Chondrocyte (in vitro differentiated cells): ENCODE measurements around the gene TWIST2. TPM values are rescaled to one million over a fixed set of nuclear protein-coding genes. Genes with fewer than 3 reads are reported as not detected.

ENCODE experiments used
- DNase-seq: peaks from one replicate; pipeline ENCODE4 v3.0.0; 2021; ENCODE audit warnings: mixed read lengths, low spot score
- H3K27ac Mint-ChIP-seq: one replicate; pipeline ENCODE4 v1.8.0; 2021; ENCODE audit warnings: mild to moderate bottlenecking, moderate library complexity, mixed read lengths; ENCODE audit not compliant: unreplicated experiment
- H3K27me3 Mint-ChIP-seq: 2 replicates; pipeline ENCODE4 v1.8.0; 2021; ENCODE audit warnings: low read depth, mixed read lengths
- H3K36me3 Mint-ChIP-seq: 2 replicates; pipeline ENCODE4 v1.8.0; 2021; ENCODE audit warnings: low read depth, mixed read lengths
- H3K4me1 Mint-ChIP-seq: 2 replicates; pipeline ENCODE4 v1.8.0; 2021; ENCODE audit warnings: low read depth, mild to moderate bottlenecking, mixed read lengths
- H3K4me3 Mint-ChIP-seq: one replicate; pipeline ENCODE4 v1.8.0; 2021; ENCODE audit warnings: mild to moderate bottlenecking, moderate library complexity, mixed read lengths; ENCODE audit not compliant: unreplicated experiment
- H3K9me3 Mint-ChIP-seq: 2 replicates; pipeline ENCODE4 v1.8.0; 2021; ENCODE audit warnings: low read depth, mixed read lengths
- total RNA-seq: library from RNA; stranded (reverse); gene quantifications from 3 replicates; pipeline ENCODE4 v1.2.1, GENCODE V29; 2021
- TF ChIP-seq, protein P1 (sequence below): fragments of 200-600 bp; sonication (generic); IDR thresholded peaks from 2 replicates; pipeline ENCODE4 v1.5.0; 2021; ENCODE audit warnings: antibody characterized with exemption, mild to moderate bottlenecking, moderate library complexity

TWIST2 gene
- total RNA-seq, 1 donor from 2014 or later, result 2.4 TPM

DNA sequence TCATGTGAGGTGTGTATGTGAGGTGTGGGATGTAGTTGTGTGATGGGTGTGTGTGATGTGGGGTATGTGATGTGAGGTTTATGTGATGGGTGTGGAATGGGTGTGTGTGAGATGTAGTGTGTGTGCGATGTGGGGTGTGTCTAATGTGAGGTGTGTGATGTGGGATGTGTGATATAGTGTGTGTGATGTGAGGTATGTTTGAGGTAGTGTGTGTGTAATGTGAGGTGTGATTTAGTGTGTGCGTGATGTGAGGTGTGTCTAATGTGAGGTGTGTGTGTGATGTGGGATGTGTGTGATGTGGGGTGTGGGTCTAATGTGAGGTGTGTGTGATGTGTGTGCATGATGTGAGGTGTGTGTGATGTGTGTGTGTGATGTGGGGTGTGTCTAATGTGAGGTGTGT is 55.3 kb downstream of the TWIST2 start:
- no peaks in the 10 kb centered on the region for H3K27me3 Mint-ChIP-seq
- TF ChIP-seq, protein P1, sequence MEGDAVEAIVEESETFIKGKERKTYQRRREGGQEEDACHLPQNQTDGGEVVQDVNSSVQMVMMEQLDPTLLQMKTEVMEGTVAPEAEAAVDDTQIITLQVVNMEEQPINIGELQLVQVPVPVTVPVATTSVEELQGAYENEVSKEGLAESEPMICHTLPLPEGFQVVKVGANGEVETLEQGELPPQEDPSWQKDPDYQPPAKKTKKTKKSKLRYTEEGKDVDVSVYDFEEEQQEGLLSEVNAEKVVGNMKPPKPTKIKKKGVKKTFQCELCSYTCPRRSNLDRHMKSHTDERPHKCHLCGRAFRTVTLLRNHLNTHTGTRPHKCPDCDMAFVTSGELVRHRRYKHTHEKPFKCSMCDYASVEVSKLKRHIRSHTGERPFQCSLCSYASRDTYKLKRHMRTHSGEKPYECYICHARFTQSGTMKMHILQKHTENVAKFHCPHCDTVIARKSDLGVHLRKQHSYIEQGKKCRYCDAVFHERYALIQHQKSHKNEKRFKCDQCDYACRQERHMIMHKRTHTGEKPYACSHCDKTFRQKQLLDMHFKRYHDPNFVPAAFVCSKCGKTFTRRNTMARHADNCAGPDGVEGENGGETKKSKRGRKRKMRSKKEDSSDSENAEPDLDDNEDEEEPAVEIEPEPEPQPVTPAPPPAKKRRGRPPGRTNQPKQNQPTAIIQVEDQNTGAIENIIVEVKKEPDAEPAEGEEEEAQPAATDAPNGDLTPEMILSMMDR, result no peak
- no peaks in the 10 kb centered on the region for H3K36me3 Mint-ChIP-seq
- no peak overlapping the region for H3K27ac Mint-ChIP-seq
- no peak for DNase-seq
- no peaks in the 10 kb centered on the region for H3K9me3 Mint-ChIP-seq
- peaks cover 16% of the 10 kb centered on the region for H3K4me1 Mint-ChIP-seq
- H3K4me3 Mint-ChIP-seq, result no peak overlapping the region

DNA sequence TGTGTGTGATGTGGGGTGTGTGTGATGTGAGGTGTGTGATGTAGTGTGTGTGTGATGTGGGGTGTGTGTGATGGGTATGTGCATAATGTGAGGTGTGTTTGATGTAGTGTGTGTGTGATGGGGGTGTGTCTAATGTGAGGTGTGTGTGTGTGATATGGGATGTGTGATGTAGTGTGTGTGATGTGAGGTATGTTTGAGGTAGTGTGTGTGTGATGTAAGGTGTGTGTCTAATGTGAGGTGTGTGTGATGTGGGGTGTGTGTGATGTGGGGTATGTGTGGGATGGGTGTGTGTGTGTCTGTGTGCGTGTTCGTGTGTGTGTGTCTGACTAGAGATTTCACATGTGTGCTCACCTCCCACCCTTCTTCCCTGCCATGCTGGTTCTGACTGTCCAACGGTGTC is 56.3 kb downstream of the TWIST2 start:
- Mint-ChIP-seq H3K27me3 (no peaks in the 10 kb centered on the region), H3K9me3 (no peaks in the 10 kb centered on the region), H3K4me1 (peaks cover 16% of the 10 kb centered on the region), H3K36me3 (no peaks in the 10 kb centered on the region), H3K27ac (no peak overlapping the region), H3K4me3 (no peak overlapping the region)
- DNase-seq, result no peak
- TF ChIP-seq, protein P1, result no peak

DNA sequence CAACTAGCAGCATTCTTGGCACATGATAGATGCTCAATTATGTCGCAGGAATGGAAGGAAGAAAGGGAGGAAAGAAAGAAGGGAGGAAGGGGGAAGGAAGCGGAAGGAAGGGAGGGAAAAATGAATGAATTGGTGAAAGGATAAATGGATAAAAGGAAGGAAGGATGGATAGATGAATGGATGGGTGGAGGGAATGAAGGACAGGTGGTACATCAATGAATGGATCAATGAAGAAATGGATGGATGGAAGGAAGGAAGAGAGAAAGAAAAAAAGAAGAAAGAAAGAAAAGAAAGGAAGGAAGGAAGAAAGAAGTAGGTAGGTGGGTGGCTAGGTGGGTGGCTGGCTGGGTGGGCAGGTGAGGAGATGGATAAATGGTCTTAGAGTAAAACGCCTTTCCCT is 56.8 kb downstream of the TWIST2 start:
- no peak overlapping the region for H3K27ac Mint-ChIP-seq
- H3K36me3 Mint-ChIP-seq, result no peaks in the 10 kb centered on the region
- no peak for DNase-seq
- no peaks in the 10 kb centered on the region for H3K27me3 Mint-ChIP-seq
- peaks cover 18% of the 10 kb centered on the region for H3K4me1 Mint-ChIP-seq
- no peak overlapping the region for H3K4me3 Mint-ChIP-seq
- TF ChIP-seq, protein P1, result no peak
- no peaks in the 10 kb centered on the region for H3K9me3 Mint-ChIP-seq

DNA sequence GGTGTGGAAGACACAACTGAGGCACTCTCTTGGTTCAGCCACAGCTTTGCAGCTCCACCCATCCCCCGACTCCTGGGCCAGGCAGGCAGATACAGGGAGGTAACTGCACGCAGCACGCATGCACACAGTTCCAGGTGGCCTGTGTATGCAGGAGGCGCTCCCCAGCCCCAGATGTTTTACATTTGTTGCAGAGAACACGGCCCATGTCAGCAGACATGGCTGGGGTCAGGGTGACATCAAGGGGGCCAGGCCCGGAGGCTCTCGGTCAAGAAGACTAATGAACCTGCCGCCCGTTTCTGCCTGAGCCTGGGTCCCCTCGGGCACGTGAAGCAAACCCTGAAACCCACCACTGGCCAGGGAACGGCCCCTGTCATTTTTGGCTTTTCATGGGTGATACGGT is 57.3 kb downstream of the TWIST2 start:
- Mint-ChIP-seq H3K9me3 (no peaks in the 10 kb centered on the region), H3K36me3 (no peaks in the 10 kb centered on the region), H3K27me3 (no peaks in the 10 kb centered on the region), H3K27ac (no peak overlapping the region), H3K4me1 (peaks cover 19% of the 10 kb centered on the region), H3K4me3 (no peak overlapping the region)
- TF ChIP-seq, protein P1, result no peak
- no peak for DNase-seq

DNA sequence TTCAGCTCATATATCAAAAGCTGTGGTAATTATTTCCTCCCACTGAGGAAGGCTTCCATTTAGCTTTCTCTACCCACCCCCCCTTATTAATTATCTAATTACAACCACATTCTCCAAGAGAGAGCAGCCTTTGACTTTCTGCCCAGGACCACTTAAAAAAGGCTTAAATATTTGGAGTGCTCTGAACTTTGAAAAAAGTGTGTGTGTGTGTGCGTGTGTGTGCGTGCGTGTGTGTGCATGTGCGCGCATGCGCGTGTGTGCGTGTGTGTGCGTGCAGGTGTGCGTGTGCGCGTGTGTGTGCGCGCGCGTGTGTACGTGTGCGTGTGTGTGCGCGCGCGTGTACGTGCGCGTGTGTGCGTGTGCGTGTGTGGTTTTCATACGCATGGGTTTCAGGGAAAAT is 57.8 kb downstream of the TWIST2 start:
- Mint-ChIP-seq H3K4me1 (peaks cover 18% of the 10 kb centered on the region), H3K9me3 (no peaks in the 10 kb centered on the region), H3K27me3 (no peaks in the 10 kb centered on the region), H3K4me3 (no peak overlapping the region), H3K36me3 (no peaks in the 10 kb centered on the region), H3K27ac (no peak overlapping the region)
- TF ChIP-seq, protein P1, result no peak
- DNase-seq, result no peak
